Activated T-helper 17 cell treated with anti-CD3 and anti-CD28 coated beads, Interleukin-2, amount 50 U/mL, for 72 hours (primary cell): ENCODE data around the gene TMEM129. TPM values are rescaled to one million over a fixed set of nuclear protein-coding genes. Genes with fewer than 3 reads are reported as not detected.

Experiments used
- ATAC-seq: fragments of 150-1000 bp; cut with Tn5 transposase; replicated peaks from 2 replicates; pipeline ENCODE4 v1.10.0; 2021; ENCODE audit warnings: mild to moderate bottlenecking, moderate library complexity
- H3K27ac Mint-ChIP-seq: one replicate; pipeline ENCODE4 v1.8.0; 2022; ENCODE audit warnings: mixed read lengths
- H3K27me3 Mint-ChIP-seq: one replicate; pipeline ENCODE4 v1.8.0; 2022; ENCODE audit warnings: mixed read lengths
- H3K36me3 Mint-ChIP-seq: one replicate; pipeline ENCODE4 v1.8.0; 2022; ENCODE audit warnings: low read depth, mild to moderate bottlenecking, mixed read lengths
- H3K4me1 Mint-ChIP-seq: one replicate; pipeline ENCODE4 v1.8.0; 2022; ENCODE audit warnings: mixed read lengths
- H3K4me3 Mint-ChIP-seq: one replicate; pipeline ENCODE4 v1.8.0; 2022; ENCODE audit warnings: mild to moderate bottlenecking, mixed read lengths
- H3K9me3 Mint-ChIP-seq: one replicate; pipeline ENCODE4 v1.8.0; 2022; ENCODE audit warnings: mixed read lengths
- total RNA-seq, 2 donors: library from RNA; stranded (reverse); gene quantifications; one replicate each; pipeline ENCODE4 v1.2.3, GENCODE V29; 2022

TMEM129 gene
- total RNA-seq, 2 donors from 2014 or later = 15.7 to 16.0 TPM

- no peak for ATAC-seq
- Mint-ChIP-seq H3K4me1 (no peaks in the 10 kb centered on the region), H3K36me3 (no peaks in the 10 kb centered on the region), H3K9me3 (no peaks in the 10 kb centered on the region), H3K27me3 (peaks cover 6% of the 10 kb centered on the region), H3K27ac (no peak overlapping the region), H3K4me3 (no peak overlapping the region)
These were observed 41.3 kb upstream of the TMEM129 start for GRCh38 chr4:1762264-1763010.

GRCh38 chr4:1761130-1761689, 40.1 kb upstream of the TMEM129 start:
- no peak overlapping the region for H3K27ac Mint-ChIP-seq

GRCh38 chr4:1760521-1761071, 39.5 kb upstream of the TMEM129 start:
- Mint-ChIP-seq H3K27ac (no peak overlapping the region), H3K9me3 (no peaks in the 10 kb centered on the region), H3K4me1 (no peaks in the 10 kb centered on the region), H3K36me3 (no peaks in the 10 kb centered on the region), H3K27me3 (peaks cover 5% of the 10 kb centered on the region), H3K4me3 (no peak overlapping the region)
- ATAC-seq = no peak

More at GRCh38 chr4:1761130-1761689, 40.1 kb upstream of the TMEM129 start:
- Mint-ChIP-seq H3K9me3 (no peaks in the 10 kb centered on the region), H3K36me3 (no peaks in the 10 kb centered on the region), H3K4me1 (no peaks in the 10 kb centered on the region), H3K27me3 (peaks cover 6% of the 10 kb centered on the region), H3K4me3 (no peak overlapping the region)
- no peak for ATAC-seq

GRCh38 chr4:1759818-1760223, 38.7 kb upstream of the TMEM129 start:
- H3K9me3 Mint-ChIP-seq = no peaks in the 10 kb centered on the region
- H3K27me3 Mint-ChIP-seq = peaks cover 1% of the 10 kb centered on the region
- no peak overlapping the region for H3K4me3 Mint-ChIP-seq
- no peaks in the 10 kb centered on the region for H3K4me1 Mint-ChIP-seq
- H3K36me3 Mint-ChIP-seq = no peaks in the 10 kb centered on the region
- no peak overlapping the region for H3K27ac Mint-ChIP-seq
- ATAC-seq = no peak

- Mint-ChIP-seq H3K27me3 (no peaks in the 10 kb centered on the region), H3K27ac (no peak overlapping the region), H3K36me3 (no peaks in the 10 kb centered on the region), H3K4me3 (no peak overlapping the region), H3K9me3 (no peaks in the 10 kb centered on the region), H3K4me1 (no peaks in the 10 kb centered on the region)
- ATAC-seq = no peak
These were observed 38.2 kb upstream of the TMEM129 start for GRCh38 chr4:1759170-1759817.

- Mint-ChIP-seq H3K4me3 (no peak overlapping the region), H3K27ac (no peak overlapping the region), H3K36me3 (no peaks in the 10 kb centered on the region), H3K9me3 (no peaks in the 10 kb centered on the region), H3K4me1 (no peaks in the 10 kb centered on the region), H3K27me3 (no peaks in the 10 kb centered on the region)
- no peak for ATAC-seq
These were observed 37.4 kb upstream of the TMEM129 start for GRCh38 chr4:1758306-1759121.

GRCh38 chr4:1757836-1758235, 36.7 kb upstream of the TMEM129 start:
- Mint-ChIP-seq H3K9me3 (no peaks in the 10 kb centered on the region), H3K27me3 (no peaks in the 10 kb centered on the region), H3K36me3 (no peaks in the 10 kb centered on the region), H3K27ac (no peak overlapping the region), H3K4me3 (no peak overlapping the region), H3K4me1 (no peaks in the 10 kb centered on the region)
- no peak for ATAC-seq

- Mint-ChIP-seq H3K36me3 (no peaks in the 10 kb centered on the region), H3K9me3 (no peaks in the 10 kb centered on the region), H3K4me3 (no peak overlapping the region)
These were observed 36.0 kb upstream of the TMEM129 start for GRCh38 chr4:1756893-1757779.

GRCh38 chr4:1756079-1756478, 35.0 kb upstream of the TMEM129 start:
- Mint-ChIP-seq H3K36me3 (no peaks in the 10 kb centered on the region), H3K4me3 (no peak overlapping the region), H3K27me3 (no peaks in the 10 kb centered on the region), H3K9me3 (no peaks in the 10 kb centered on the region), H3K27ac (no peak overlapping the region), H3K4me1 (no peaks in the 10 kb centered on the region)
- ATAC-seq = no peak

More at GRCh38 chr4:1756893-1757779, 36.0 kb upstream of the TMEM129 start:
- H3K27me3 Mint-ChIP-seq = no peaks in the 10 kb centered on the region
- H3K27ac Mint-ChIP-seq = no peak overlapping the region
- no peak for ATAC-seq
- H3K4me1 Mint-ChIP-seq = no peaks in the 10 kb centered on the region

- H3K27me3 Mint-ChIP-seq = no peaks in the 10 kb centered on the region
These were observed 34.2 kb upstream of the TMEM129 start for GRCh38 chr4:1755297-1755696.

GRCh38 chr4:1754336-1754735, 33.2 kb upstream of the TMEM129 start:
- no peaks in the 10 kb centered on the region for H3K36me3 Mint-ChIP-seq

More at GRCh38 chr4:1755297-1755696, 34.2 kb upstream of the TMEM129 start:
- no peak for ATAC-seq
- Mint-ChIP-seq H3K4me1 (no peaks in the 10 kb centered on the region), H3K9me3 (no peaks in the 10 kb centered on the region), H3K27ac (no peak overlapping the region), H3K36me3 (no peaks in the 10 kb centered on the region), H3K4me3 (no peak overlapping the region)

GRCh38 chr4:1753697-1754311, 32.7 kb upstream of the TMEM129 start:
- Mint-ChIP-seq H3K27ac (no peak overlapping the region), H3K27me3 (no peaks in the 10 kb centered on the region), H3K4me3 (no peak overlapping the region), H3K4me1 (no peaks in the 10 kb centered on the region), H3K36me3 (no peaks in the 10 kb centered on the region), H3K9me3 (no peaks in the 10 kb centered on the region)
- no peak for ATAC-seq

More at GRCh38 chr4:1754336-1754735, 33.2 kb upstream of the TMEM129 start:
- Mint-ChIP-seq H3K4me1 (no peaks in the 10 kb centered on the region), H3K4me3 (no peak overlapping the region), H3K27ac (no peak overlapping the region), H3K9me3 (no peaks in the 10 kb centered on the region), H3K27me3 (no peaks in the 10 kb centered on the region)
- ATAC-seq = no peak

GRCh38 chr4:1753294-1753696, 32.2 kb upstream of the TMEM129 start:
- H3K27me3 Mint-ChIP-seq = no peaks in the 10 kb centered on the region
- no peak overlapping the region for H3K4me3 Mint-ChIP-seq
- no peaks in the 10 kb centered on the region for H3K36me3 Mint-ChIP-seq
- H3K9me3 Mint-ChIP-seq = no peaks in the 10 kb centered on the region
- no peaks in the 10 kb centered on the region for H3K4me1 Mint-ChIP-seq
- no peak for ATAC-seq
- no peak overlapping the region for H3K27ac Mint-ChIP-seq
